Measurements from ENCODE around the gene THAP6.
"Not testable (repeated sequence)": the region's sequence is repeated elsewhere in the genome, so short reads cannot be mapped to it uniquely, and the experiment has no call there.

THAP6 gene

DNA sequence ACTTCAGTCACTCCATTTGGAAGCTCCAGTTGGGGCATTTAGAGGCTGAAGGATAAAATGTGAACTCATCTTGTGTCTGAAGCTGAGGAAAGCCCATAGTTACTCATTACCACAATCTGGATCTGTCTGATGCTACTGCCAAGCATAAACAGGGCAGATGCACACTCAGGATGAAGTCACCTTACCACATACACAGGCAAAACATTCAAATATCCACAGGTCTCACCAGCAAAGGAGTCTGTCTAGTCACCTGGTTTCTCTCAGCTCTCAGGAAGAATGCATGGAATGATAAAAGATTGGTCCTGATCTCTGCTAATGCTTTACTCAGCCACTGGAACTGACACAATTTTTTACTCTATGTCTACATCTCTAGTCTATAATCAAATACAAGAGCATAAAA, 28.6 kb downstream of the THAP6 start:
- H3K9ac ChIP-seq (ENCODE audit: low read length in 5 of 5): no peak overlapping the region
- no peak overlapping the region for H3K4me3 ChIP-seq (ENCODE audit: low read depth in 1 of 5, low read length in 5 of 5)
- peaks cover 0 to 1% (median under 1%) of the 10 kb centered on the region in 5 donors for H3K4me1 ChIP-seq (ENCODE audit: control insufficient read depth in 5 of 5, insufficient read depth in 5 of 5, low read length in 5 of 5)
- no peak overlapping the region for H3K27ac ChIP-seq (ENCODE audit: low read depth, low read length)
- H3K9me3 ChIP-seq (ENCODE audit: control insufficient read depth in 5 of 5, low read length in 5 of 5): peaks cover 0 to 3% (median 0%) of the 10 kb centered on the region in 5 donors
- no peaks in the 10 kb centered on the region for H3K27me3 ChIP-seq (ENCODE audit: control insufficient read depth in 5 of 5, insufficient read depth in 4 of 5, low read length in 5 of 5)
- H3K36me3 ChIP-seq (ENCODE audit: control insufficient read depth in 5 of 5, insufficient read depth in 5 of 5, low read length in 5 of 5): peaks cover 13 to 23% (median 16%) of the 10 kb centered on the region in 5 donors

DNA sequence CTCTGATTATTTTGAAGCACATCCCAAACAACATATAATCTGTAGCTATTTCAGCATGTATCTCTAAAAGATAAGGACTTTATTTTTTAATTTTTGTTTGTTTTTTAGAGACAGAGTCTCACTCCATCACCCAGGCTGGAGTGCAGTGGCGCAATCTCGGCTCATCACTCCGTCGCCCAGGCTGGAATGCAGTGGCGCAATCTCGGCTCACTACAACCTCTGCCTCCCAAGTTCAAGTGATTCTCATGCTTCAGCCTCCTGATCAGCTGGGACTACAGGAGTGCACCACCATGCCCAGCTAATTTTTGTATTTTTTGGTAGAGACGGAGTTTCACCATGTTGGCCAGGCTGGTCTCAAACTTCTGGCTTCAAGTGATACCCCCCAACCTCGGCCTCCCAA, 29.9 kb downstream of the THAP6 start:
- not testable (repeated sequence) for H3K4me3 ChIP-seq (ENCODE audit: low read depth in 1 of 5, low read length in 5 of 5); H3K27ac ChIP-seq (ENCODE audit: low read depth, low read length); H3K9ac ChIP-seq (ENCODE audit: low read length in 5 of 5); H3K9me3 ChIP-seq (ENCODE audit: control insufficient read depth in 5 of 5, low read length in 5 of 5); H3K4me1 ChIP-seq (ENCODE audit: control insufficient read depth in 5 of 5, insufficient read depth in 5 of 5, low read length in 5 of 5); H3K27me3 ChIP-seq (ENCODE audit: control insufficient read depth in 5 of 5, insufficient read depth in 4 of 5, low read length in 5 of 5)
- H3K36me3 ChIP-seq (ENCODE audit: control insufficient read depth in 5 of 5, insufficient read depth in 5 of 5, low read length in 5 of 5): peaks cover 13 to 19% (median 16%) of the 10 kb centered on the region in 5 donors

DNA sequence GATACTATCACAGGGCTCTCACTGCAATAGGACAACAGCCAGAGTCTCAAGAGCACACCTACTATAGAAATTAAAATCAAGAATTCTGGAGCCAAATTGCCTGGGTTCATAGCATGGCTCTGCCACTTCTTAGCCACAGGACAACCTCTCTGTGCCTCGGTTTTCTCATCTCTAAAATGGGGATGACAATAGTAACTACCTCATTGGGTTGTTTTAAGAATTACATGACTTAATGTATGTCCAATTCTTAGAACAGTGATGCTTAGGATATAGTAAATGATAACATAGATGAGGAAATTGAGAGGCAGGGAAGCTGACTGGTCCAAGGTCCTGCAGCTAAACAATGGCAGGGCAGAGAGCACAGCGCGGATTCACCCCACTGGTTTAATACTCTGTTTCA, 30.6 kb downstream of the THAP6 start:
- Histone ChIP-seq H3K4me3 (ENCODE audit: low read depth in 1 of 5, low read length in 5 of 5) (no peak overlapping the region), H3K9ac (ENCODE audit: low read length in 5 of 5) (no peak overlapping the region), H3K27ac (ENCODE audit: low read depth, low read length) (no peak overlapping the region), H3K9me3 (ENCODE audit: control insufficient read depth in 5 of 5, low read length in 5 of 5) (peaks cover 0 to 3% (median 0%) of the 10 kb centered on the region in 5 donors), H3K36me3 (ENCODE audit: control insufficient read depth in 5 of 5, insufficient read depth in 5 of 5, low read length in 5 of 5) (peaks cover 11 to 16% (median 13%) of the 10 kb centered on the region in 5 donors), H3K27me3 (ENCODE audit: control insufficient read depth in 5 of 5, insufficient read depth in 4 of 5, low read length in 5 of 5) (no peaks in the 10 kb centered on the region), H3K4me1 (ENCODE audit: control insufficient read depth in 5 of 5, insufficient read depth in 5 of 5, low read length in 5 of 5) (peaks cover 0 to 6% (median 5%) of the 10 kb centered on the region in 5 donors)

DNA sequence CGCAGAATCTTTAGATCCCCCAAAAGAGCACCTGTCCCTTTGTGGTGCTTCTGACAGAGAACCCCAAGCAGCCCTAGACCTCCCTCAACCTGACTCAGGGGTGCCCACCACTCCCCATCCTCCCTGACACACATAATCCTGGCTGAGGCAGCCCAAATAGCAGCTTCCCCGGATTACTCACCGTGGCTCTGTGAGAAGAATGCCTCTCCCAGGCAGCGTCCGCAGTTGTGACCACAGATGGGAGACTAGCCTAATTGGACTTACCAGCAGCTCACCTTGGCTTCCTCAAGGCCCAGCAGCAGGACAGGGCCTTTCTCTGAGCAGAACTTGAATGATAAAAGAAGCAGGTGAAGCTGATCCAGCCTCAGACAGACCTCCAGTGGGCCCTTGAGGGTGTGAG, 31.3 kb downstream of the THAP6 start:
- no peaks in the 10 kb centered on the region for H3K27me3 ChIP-seq (ENCODE audit: control insufficient read depth in 5 of 5, insufficient read depth in 4 of 5, low read length in 5 of 5)
- peaks cover 0 to 3% (median 0%) of the 10 kb centered on the region in 5 donors for H3K9me3 ChIP-seq (ENCODE audit: control insufficient read depth in 5 of 5, low read length in 5 of 5)
- H3K9ac ChIP-seq (ENCODE audit: low read length in 5 of 5): no peak overlapping the region
- H3K27ac ChIP-seq (ENCODE audit: low read depth, low read length): no peak overlapping the region
- H3K36me3 ChIP-seq (ENCODE audit: control insufficient read depth in 5 of 5, insufficient read depth in 5 of 5, low read length in 5 of 5): peaks cover 6 to 15% (median 11%) of the 10 kb centered on the region in 5 donors
- no peak overlapping the region for H3K4me3 ChIP-seq (ENCODE audit: low read depth in 1 of 5, low read length in 5 of 5)
- H3K4me1 ChIP-seq (ENCODE audit: control insufficient read depth in 5 of 5, insufficient read depth in 5 of 5, low read length in 5 of 5): peaks cover 0 to 6% (median 5%) of the 10 kb centered on the region in 5 donors

DNA sequence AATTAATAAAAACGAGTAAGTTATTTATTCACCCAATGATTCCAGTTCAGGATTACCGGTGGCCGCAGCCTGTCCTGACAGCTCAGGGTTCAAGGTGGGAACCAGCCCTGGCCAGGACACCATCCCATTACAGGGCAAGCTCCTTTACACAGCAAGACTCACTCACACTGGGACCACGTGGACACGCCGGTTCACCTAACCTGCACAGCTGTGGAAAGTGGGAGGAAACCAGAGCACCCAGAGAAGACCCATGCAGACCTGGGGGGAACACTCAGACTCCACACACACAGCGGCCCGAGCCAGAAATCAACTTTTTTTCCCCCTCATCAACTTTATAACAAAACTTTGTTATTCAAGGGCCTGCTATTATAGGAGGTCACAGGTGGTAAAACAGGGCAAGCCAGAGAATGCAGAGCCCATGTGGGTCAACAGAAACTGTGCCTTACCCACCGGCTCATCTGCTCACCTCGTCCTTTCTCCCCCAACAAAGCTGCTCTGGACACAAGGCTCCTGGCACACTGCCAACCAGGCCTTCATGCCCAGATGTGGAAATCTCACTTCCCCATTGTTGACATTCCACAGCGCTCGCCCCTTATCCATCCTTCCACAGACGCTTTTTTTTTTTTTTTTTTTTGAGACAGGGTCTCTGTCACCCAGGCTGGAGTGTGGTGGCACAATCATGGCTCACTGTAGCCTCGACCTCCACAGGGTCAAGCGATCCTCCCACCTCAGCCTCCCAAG, 33.5 kb downstream of the THAP6 start:
- Histone ChIP-seq H3K36me3 (ENCODE audit: control insufficient read depth in 5 of 5, insufficient read depth in 5 of 5, low read length in 5 of 5) (peaks cover 4 to 13% (median 11%) of the 10 kb centered on the region in 5 donors), H3K27ac (ENCODE audit: low read depth, low read length) (no peak overlapping the region), H3K4me1 (ENCODE audit: control insufficient read depth in 5 of 5, insufficient read depth in 5 of 5, low read length in 5 of 5) (peaks cover 0 to 6% (median 5%) of the 10 kb centered on the region in 5 donors), H3K4me3 (ENCODE audit: low read depth in 1 of 5, low read length in 5 of 5) (no peak overlapping the region), H3K9ac (ENCODE audit: low read length in 5 of 5) (no peak overlapping the region), H3K27me3 (ENCODE audit: control insufficient read depth in 5 of 5, insufficient read depth in 4 of 5, low read length in 5 of 5) (no peaks in the 10 kb centered on the region), H3K9me3 (ENCODE audit: control insufficient read depth in 5 of 5, low read length in 5 of 5) (peaks cover 0 to 3% (median 0%) of the 10 kb centered on the region in 5 donors)

DNA sequence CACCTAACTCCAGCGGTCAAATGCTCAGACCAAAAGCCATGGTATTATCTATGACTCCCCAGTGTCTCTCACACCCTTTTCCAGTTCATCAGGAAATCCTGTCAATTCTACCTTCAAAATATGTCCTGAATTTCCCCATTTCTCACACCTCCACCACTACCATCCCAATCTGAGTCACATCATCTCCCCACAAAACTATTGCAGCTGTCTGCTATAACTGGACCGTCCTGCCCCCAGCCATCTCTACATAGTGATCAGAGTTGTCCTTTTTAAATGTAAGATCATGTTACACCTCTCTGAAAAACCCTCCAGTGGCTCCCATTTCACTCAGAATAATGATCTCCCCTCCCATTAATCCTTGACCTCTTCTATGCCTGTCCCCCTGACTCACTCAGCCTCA, 34.7 kb downstream of the THAP6 start:
- H3K27me3 ChIP-seq (ENCODE audit: control insufficient read depth in 5 of 5, insufficient read depth in 4 of 5, low read length in 5 of 5): no peaks in the 10 kb centered on the region

DNA sequence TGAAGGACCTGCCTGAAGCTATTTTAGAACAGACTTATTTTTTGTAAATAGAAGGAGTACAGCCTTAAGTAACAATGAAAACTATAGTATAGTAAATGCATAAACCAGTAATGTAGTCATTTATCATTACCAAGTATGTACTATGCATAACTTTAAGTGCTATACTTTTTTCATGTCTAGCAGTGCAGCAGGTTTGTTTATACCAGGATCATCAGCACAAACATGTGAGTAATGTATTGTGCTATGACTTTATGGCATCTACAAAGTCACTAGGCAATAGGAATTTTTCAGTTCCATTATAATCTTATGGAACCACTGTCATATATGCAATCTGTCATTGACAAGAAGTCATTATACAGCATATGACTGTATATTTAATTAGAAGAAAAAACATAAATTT, 38.2 kb downstream of the THAP6 start:
- Histone ChIP-seq H3K36me3 (ENCODE audit: control insufficient read depth in 5 of 5, insufficient read depth in 5 of 5, low read length in 5 of 5) (no peaks in the 10 kb centered on the region), H3K9ac (ENCODE audit: low read length in 5 of 5) (no peak overlapping the region), H3K9me3 (ENCODE audit: control insufficient read depth in 5 of 5, low read length in 5 of 5) (no peaks in the 10 kb centered on the region), H3K27me3 (ENCODE audit: control insufficient read depth in 5 of 5, insufficient read depth in 4 of 5, low read length in 5 of 5) (no peaks in the 10 kb centered on the region), H3K4me3 (ENCODE audit: low read depth in 1 of 5, low read length in 5 of 5) (no peak overlapping the region), H3K4me1 (ENCODE audit: control insufficient read depth in 5 of 5, insufficient read depth in 5 of 5, low read length in 5 of 5) (peaks cover 0 to 6% (median 5%) of the 10 kb centered on the region in 5 donors), H3K27ac (ENCODE audit: low read depth, low read length) (no peak overlapping the region)

More for the DNA sequence above, 34.7 kb downstream of the THAP6 start:
- Histone ChIP-seq H3K9me3 (ENCODE audit: control insufficient read depth in 5 of 5, low read length in 5 of 5) (peaks cover 0 to 3% (median 0%) of the 10 kb centered on the region in 5 donors), H3K4me1 (ENCODE audit: control insufficient read depth in 5 of 5, insufficient read depth in 5 of 5, low read length in 5 of 5) (peaks cover 0 to 6% (median 5%) of the 10 kb centered on the region in 5 donors), H3K27ac (ENCODE audit: low read depth, low read length) (no peak overlapping the region), H3K4me3 (ENCODE audit: low read depth in 1 of 5, low read length in 5 of 5) (no peak overlapping the region), H3K9ac (ENCODE audit: low read length in 5 of 5) (no peak overlapping the region), H3K36me3 (ENCODE audit: control insufficient read depth in 5 of 5, insufficient read depth in 5 of 5, low read length in 5 of 5) (peaks cover 0 to 13% (median 11%) of the 10 kb centered on the region in 5 donors)

DNA sequence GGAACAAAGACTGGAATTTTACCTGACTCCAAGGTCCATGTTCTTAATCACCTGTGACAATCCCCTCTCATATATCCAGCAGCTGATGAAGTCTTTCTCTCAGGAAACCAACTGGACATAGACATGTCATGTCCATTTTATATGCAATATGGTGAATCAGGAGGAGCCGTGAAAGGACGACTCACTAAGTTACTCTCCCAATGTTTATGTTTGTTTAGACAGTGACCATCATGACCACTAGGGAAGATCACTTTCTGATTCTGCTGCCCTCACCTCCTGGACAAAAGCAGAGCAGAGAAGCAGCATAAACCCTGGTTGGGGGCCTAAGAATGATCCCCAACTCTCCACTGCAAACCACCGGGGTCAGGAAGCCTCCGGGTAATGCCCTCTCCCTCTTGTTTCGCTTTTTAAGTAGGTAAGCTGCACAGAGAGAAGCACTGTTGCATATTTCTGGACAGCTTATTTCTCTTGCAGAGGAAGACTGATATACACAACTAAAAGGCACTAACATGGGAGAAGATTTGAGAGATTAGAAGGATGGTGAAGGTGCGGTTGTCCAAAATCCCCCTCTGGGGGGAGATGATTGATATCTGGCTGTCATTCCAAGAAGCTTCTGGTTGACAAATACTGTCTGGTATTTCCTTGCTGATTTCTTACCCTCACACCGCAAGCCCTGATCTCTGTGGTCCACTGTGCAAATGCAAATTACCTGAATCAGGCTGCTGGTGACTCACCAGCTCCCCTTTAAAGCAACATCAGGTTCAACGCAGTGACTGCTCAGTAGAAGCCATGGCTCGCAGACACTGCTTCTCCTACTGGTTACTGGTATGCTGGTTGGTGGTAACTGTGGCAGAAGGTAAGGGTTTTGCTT, 41.3 kb downstream of the THAP6 start, which contains the start of gene ODAPH:
Gene ODAPH, plus strand, starts transcription at position 773 of the 871 bp plus-strand sequence. Its CDS starts 17 bp downstream, at position 790.
- H3K36me3 ChIP-seq (ENCODE audit: control insufficient read depth in 5 of 5, insufficient read depth in 5 of 5, low read length in 5 of 5): no peaks in the 10 kb centered on the region
- H3K4me3 ChIP-seq (ENCODE audit: low read depth in 1 of 5, low read length in 5 of 5): no peak within 1 kb of the TSS
- no peaks in the 10 kb centered on the region for H3K27me3 ChIP-seq (ENCODE audit: control insufficient read depth in 5 of 5, insufficient read depth in 4 of 5, low read length in 5 of 5)
- no peak within 1 kb of the TSS for H3K9ac ChIP-seq (ENCODE audit: low read length in 5 of 5)
- H3K9me3 ChIP-seq (ENCODE audit: control insufficient read depth in 5 of 5, low read length in 5 of 5): no peaks in the 10 kb centered on the region
- H3K27ac ChIP-seq (ENCODE audit: low read depth, low read length): no peak within 1 kb of the TSS
- H3K4me1 ChIP-seq (ENCODE audit: control insufficient read depth in 5 of 5, insufficient read depth in 5 of 5, low read length in 5 of 5): no peaks in the 10 kb centered on the region

DNA sequence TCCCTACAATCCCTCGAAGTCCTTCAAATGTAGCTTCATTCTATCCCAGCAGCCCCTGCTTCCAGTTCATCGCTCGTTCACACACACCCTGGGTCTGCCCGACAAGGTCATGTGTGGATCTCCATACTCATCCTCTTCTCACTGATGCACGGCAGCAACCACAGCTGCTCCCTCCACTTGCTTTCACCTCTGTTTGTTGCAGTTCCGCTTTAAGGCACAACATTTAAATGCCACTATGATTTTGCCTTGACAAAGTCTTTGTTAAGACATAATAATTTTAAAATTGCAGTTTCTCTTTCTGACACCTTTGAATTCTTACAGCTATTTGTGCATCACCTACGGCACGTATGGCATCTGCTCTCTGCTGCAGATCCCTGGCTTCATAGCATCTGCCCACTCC, 43.4 kb downstream of the THAP6 start:
- Histone ChIP-seq H3K4me3 (ENCODE audit: low read depth in 1 of 5, low read length in 5 of 5) (no peak overlapping the region), H3K9ac (ENCODE audit: low read length in 5 of 5) (no peak overlapping the region), H3K27me3 (ENCODE audit: control insufficient read depth in 5 of 5, insufficient read depth in 4 of 5, low read length in 5 of 5) (no peaks in the 10 kb centered on the region), H3K9me3 (ENCODE audit: control insufficient read depth in 5 of 5, low read length in 5 of 5) (no peaks in the 10 kb centered on the region), H3K36me3 (ENCODE audit: control insufficient read depth in 5 of 5, insufficient read depth in 5 of 5, low read length in 5 of 5) (no peaks in the 10 kb centered on the region), H3K4me1 (ENCODE audit: control insufficient read depth in 5 of 5, insufficient read depth in 5 of 5, low read length in 5 of 5) (no peaks in the 10 kb centered on the region), H3K27ac (ENCODE audit: low read depth, low read length) (no peak overlapping the region)

DNA sequence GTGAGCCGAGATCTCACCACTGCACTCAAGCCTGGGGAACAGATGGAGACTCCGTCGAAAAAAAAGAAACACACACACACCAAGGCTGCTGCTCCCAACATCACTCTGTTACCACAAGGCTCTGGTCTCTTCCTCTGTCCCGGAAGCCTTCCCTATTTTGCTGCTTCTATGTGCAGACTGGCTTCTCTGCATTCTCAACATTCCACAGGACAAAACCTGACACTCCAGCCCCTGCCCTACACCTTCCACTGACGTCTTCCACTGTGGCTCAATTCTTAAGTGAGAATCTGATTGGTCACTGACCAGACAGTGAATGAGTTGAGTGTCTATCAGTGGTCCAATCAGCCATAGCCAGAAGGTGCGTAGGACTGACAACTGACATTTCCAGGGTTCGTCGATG, 47.5 kb downstream of the THAP6 start:
- H3K27ac ChIP-seq (ENCODE audit: low read depth, low read length): no peak overlapping the region
- H3K9me3 ChIP-seq (ENCODE audit: control insufficient read depth in 5 of 5, low read length in 5 of 5): no peaks in the 10 kb centered on the region
- no peaks in the 10 kb centered on the region for H3K27me3 ChIP-seq (ENCODE audit: control insufficient read depth in 5 of 5, insufficient read depth in 4 of 5, low read length in 5 of 5)
- H3K4me3 ChIP-seq (ENCODE audit: low read depth in 1 of 5, low read length in 5 of 5): no peak overlapping the region
- H3K9ac ChIP-seq (ENCODE audit: low read length in 5 of 5): no peak overlapping the region
- peaks cover 0 to 2% (median 0%) of the 10 kb centered on the region in 5 donors for H3K4me1 ChIP-seq (ENCODE audit: control insufficient read depth in 5 of 5, insufficient read depth in 5 of 5, low read length in 5 of 5)
- no peaks in the 10 kb centered on the region for H3K36me3 ChIP-seq (ENCODE audit: control insufficient read depth in 5 of 5, insufficient read depth in 5 of 5, low read length in 5 of 5)

Measured in subcutaneous abdominal adipose tissue (tissue), 5 donors.